Right lobe of liver (tissue), 6 donors: Measurements from ENCODE around the gene WBP1. TPM values are rescaled to one million over a fixed set of nuclear protein-coding genes. Genes with fewer than 3 reads are reported as not detected.
"Not testable (repeated sequence)": the region's sequence is repeated elsewhere in the genome, so short reads cannot be mapped to it uniquely, and the experiment has no call there.

Experiments used
- ATAC-seq, 4 donors: fragments of 200-7000 bp; cut with Tn5 transposase; one replicate each; pipeline ENCODE4 v1.9.1; 2020; ENCODE audit warnings: mild to moderate bottlenecking in 4 of 4, moderate library complexity in 4 of 4
- DNase-seq, 3 donors: peaks; one replicate each; pipeline ENCODE4 v3.0.0-alpha.2; 2020
- H3K27ac ChIP-seq, 3 donors: fragments of 200-600 bp; one replicate each; pipeline ENCODE4 v1.8.0; 2022
- H3K27me3 ChIP-seq, 2 donors: fragments of 200-600 bp; one replicate each; pipeline ENCODE4 v1.8.0; 2022
- H3K36me3 ChIP-seq, 4 donors: fragments of 200-600 bp; sonication (generic) in 1 of 4; one replicate each; pipeline versions ENCODE4 v1.5.1 to v1.8.0; 2017 to 2022; ENCODE audit warnings: control low read depth in 1 of 4
- H3K4me1 ChIP-seq, 4 donors: fragments of 200-600 bp; sonication (generic) in 1 of 4; one replicate each; pipeline versions ENCODE4 v1.5.1 to v1.8.0; 2017 to 2022; ENCODE audit warnings: control low read depth in 1 of 4
- H3K4me3 ChIP-seq, 3 donors: fragments of 200-600 bp; one replicate each; pipeline ENCODE4 v1.8.0; 2022
- H3K9me3 ChIP-seq, 4 donors: fragments of 200-600 bp; sonication (generic) in 1 of 4; one replicate each; pipeline versions ENCODE4 v1.5.1 to v1.8.0; 2017 to 2022; ENCODE audit warnings: control low read depth in 1 of 4
- POLR2A ChIP-seq: fragments of 450-650 bp; IDR thresholded peaks from one replicate; pipeline ENCODE4 v1.6.1; 2017; ENCODE audit warnings: antibody characterized with exemption, mild to moderate bottlenecking
- WGBS: methylation state at CpG from one replicate; pipeline ENCODE4 v1.1.6; 2018; ENCODE audit warnings: low coverage, low lambda C conversion rate; ENCODE audit not compliant: insufficient coverage; ENCODE audit errors: missing lambda C conversion rate; 5-methylcytosine and 5-hydroxymethylcytosine counted together
- intact Hi-C, 2 donors: fragments of 100-400 bp; cut with DNase I; formaldehyde crosslinking; loops; one replicate each; pipeline versions ENCODE4 v1.11.2 to v1.14.1; 2022
- total RNA-seq, 6 experiments: library from RNA; depleted of rRNA in 2 of 6; stranded (reverse); fragments of >200 nt in 2 of 6; fragmentation: NEBNext Ultra II Directional in 3 of 6; extraction: Animal tissue kit (Norgen Biotek cat#: 25700) in 3 of 6; gene quantifications; one replicate each; pipeline versions ENCODE4 v1.1.0 to v1.2.4, GENCODE V29; 2016 to 2023
- TF ChIP-seq, protein P1 (sequence below), 4 donors: fragments of 200-600 bp in 3 of 4; fragments of 450-650 bp in 1 of 4; IDR thresholded peaks; one replicate each; pipeline versions ENCODE4 v1.5.1 to v1.8.0; 2016 to 2022; ENCODE audit warnings: antibody characterized with exemption in 4 of 4, mild to moderate bottlenecking in 2 of 4
- donor health status: DM: no; HTN: yes; CAD: no.
- donor health status: DM: no; HTN: no; CAD: no.
- donor health status: DM: no; HTN: no; CAD: no.
- donor health status: DM: no; HTN: yes; CAD: no.
- donor health status: DM: no; HTN: yes; CAD: no.

The WBP1 gene
- total RNA-seq, 6 experiments from 2014 or later: 29.6 to 37.6 (median 32.2) TPM

DNA sequence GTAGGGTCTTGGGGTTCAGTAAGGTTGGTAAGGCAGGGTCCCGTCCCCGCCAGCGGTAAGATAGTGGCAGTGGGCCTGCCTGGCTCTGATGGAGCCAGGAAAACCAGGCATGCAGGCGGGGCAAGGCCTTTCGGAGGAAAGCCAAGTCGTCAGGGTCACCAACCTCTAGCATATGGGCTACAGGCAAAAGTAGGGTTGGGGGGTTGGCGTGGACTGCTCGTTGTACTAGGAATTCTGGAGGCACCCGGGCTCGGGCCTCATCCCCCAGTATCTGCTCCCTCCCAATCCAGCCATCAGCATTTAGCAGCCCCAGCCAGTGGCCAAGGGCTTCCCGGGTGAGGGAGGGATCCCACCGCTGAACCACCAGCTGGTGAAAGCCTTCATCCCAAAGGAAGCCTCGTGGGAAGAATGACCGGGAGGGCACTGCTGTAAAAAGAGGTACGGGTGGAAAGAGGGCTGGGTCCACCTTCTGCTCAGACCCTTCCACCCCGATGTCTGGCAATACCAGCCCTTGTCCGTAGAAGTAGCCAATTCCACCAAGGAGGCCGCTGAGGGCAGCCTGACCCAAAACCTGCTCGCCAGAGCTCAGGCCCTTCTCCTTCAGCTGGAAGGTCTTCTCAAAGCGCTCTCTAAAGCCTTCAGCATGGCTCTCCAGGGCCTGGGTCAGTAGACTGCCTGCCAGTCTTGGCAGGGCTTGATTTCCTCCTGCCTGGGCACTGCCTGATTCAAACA, 4.0 kb downstream of the WBP1 start:
- TF ChIP-seq, protein P1, sequence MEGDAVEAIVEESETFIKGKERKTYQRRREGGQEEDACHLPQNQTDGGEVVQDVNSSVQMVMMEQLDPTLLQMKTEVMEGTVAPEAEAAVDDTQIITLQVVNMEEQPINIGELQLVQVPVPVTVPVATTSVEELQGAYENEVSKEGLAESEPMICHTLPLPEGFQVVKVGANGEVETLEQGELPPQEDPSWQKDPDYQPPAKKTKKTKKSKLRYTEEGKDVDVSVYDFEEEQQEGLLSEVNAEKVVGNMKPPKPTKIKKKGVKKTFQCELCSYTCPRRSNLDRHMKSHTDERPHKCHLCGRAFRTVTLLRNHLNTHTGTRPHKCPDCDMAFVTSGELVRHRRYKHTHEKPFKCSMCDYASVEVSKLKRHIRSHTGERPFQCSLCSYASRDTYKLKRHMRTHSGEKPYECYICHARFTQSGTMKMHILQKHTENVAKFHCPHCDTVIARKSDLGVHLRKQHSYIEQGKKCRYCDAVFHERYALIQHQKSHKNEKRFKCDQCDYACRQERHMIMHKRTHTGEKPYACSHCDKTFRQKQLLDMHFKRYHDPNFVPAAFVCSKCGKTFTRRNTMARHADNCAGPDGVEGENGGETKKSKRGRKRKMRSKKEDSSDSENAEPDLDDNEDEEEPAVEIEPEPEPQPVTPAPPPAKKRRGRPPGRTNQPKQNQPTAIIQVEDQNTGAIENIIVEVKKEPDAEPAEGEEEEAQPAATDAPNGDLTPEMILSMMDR (IDR thresholded peaks at IDR 0.05): no peak
- TF ChIP-seq POLR2A: no peak
- no peaks in the 10 kb centered on the region for H3K9me3 ChIP-seq
- WGBS: 100% methylated on average over 2 of the region's 20 CpGs
- DNase-seq (no peak), ATAC-seq (no peak)
- intact Hi-C loops: no loop called here
- H3K27ac ChIP-seq: no peak overlapping the region
- peaks cover 0 to 19% (median 0%) of the 10 kb centered on the region in 4 donors for H3K4me1 ChIP-seq
- no peak overlapping the region for H3K4me3 ChIP-seq
- no peaks in the 10 kb centered on the region for H3K27me3 ChIP-seq
- peaks cover 0 to 11% (median 0%) of the 10 kb centered on the region in 4 donors for H3K36me3 ChIP-seq

GRCh38 chr2:74462786-74463105, 4.5 kb downstream of the WBP1 start:
- no peaks in the 10 kb centered on the region for H3K27me3 ChIP-seq
- H3K4me1 ChIP-seq: peaks cover 0 to 19% (median 0%) of the 10 kb centered on the region in 4 donors
- TF ChIP-seq, protein P1 (IDR thresholded peaks at IDR 0.05): no peak
- TF ChIP-seq POLR2A: no peak
- peaks cover 0 to 11% (median 0%) of the 10 kb centered on the region in 4 donors for H3K36me3 ChIP-seq
- H3K9me3 ChIP-seq: no peaks in the 10 kb centered on the region
- no peak overlapping the region for H3K27ac ChIP-seq
- H3K4me3 ChIP-seq: no peak overlapping the region
- DNase-seq (no peak), ATAC-seq (no peak)
- intact Hi-C loops: no loop called here
- 93% methylated on average over 4 of the region's 4 CpGs for WGBS

DNA sequence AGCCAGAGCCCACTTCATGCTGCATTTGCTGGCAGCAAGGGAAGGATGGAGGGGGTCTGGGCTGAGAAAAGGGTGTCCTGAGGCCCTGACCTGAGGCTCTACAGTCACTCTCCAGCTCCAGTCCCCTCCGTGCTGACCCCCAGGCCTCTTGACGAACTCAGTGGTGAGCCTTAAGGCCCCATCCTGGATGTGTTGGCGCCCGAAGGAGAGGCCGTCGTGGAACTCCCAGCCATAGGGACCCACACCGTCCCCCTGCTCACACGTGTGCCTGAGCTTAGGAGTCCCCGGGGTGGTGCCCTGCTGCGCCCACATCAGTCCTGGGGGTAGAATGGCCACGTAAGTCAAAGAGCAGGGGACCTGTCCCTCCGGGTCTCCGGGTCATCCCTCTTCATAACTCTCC, 6.2 kb downstream of the WBP1 start:
- intact Hi-C loops: no loop called here
- peak in 2 of 4 donors; percentile 0 to 2 for ATAC-seq
- Histone ChIP-seq H3K9me3 (no peaks in the 10 kb centered on the region), H3K4me3 (peak overlapping the region; percentile 99), H3K27ac (peak overlapping the region; percentile 72 to 80 (median 76)), H3K27me3 (no peaks in the 10 kb centered on the region), H3K36me3 (peaks cover 0 to 11% (median 0%) of the 10 kb centered on the region in 4 donors), H3K4me1 (peaks cover 0 to 13% (median 0%) of the 10 kb centered on the region in 4 donors)
- DNase-seq: no peak
- 0% methylated on average over 1 of the region's 13 CpGs for WGBS
- TF ChIP-seq, protein P1 (IDR thresholded peaks at IDR 0.05): no peak

- intact Hi-C loops, H3K4me3 ChIP-seq, DNase-seq, ATAC-seq, H3K9me3 ChIP-seq, H3K27me3 ChIP-seq, H3K27ac ChIP-seq: not testable (repeated sequence)
- peaks cover 0 to 16% (median 5%) of the 10 kb centered on the region in 4 donors for H3K36me3 ChIP-seq
- 92% methylated on average over 4 of the region's 12 CpGs for WGBS
- peaks cover 0 to 21% (median 5%) of the 10 kb centered on the region in 4 donors for H3K4me1 ChIP-seq
Measured at GRCh38 chr2:74470742-74471141, 12.5 kb downstream of the WBP1 start.

DNA sequence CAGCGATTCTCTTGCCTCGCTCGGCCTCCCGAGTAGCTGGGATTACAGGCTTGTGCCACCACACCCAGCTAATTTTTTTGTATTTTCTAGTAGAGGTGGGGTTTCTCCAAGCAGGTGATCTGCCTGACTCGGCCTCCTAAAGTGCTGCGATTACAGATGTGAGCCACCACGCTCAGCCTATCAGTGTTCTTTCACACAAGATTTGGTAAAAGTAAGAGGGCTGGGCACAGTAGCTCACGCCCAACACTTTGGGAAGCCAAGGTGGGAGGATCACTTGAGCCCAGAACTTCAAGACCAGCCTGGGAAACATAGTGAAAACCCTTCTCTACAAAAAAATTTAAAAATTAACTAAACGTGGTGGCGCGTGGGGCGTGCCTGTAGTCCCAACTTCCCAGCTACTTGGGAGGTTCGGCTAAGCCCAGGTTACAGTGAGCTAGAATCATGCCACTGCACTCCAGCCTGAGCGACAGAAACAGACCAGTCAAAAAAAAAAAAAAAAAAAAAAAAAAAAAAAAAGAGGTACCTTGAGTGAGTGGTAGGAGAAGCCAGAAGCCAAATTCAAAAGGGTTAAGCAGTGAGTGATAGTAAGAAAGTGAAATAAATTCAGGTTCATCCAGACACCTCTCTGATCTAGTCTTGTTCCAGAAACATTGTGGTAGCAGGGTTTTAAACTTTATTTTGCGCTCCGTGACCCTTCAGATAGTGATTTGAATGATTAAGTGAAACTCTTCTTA, 13.3 kb downstream of the WBP1 start:
- H3K27ac ChIP-seq: peak overlapping the region; percentile 66 to 91 (median 88)
- WGBS: 21% methylated on average over 15 of the region's 16 CpGs
- DNase-seq (no peak), ATAC-seq (peak; percentile 26 to 41 (median 28))
- H3K9me3 ChIP-seq: no peaks in the 10 kb centered on the region
- H3K27me3 ChIP-seq: no peaks in the 10 kb centered on the region
- peaks cover 0 to 16% (median 5%) of the 10 kb centered on the region in 4 donors for H3K4me1 ChIP-seq
- TF ChIP-seq, protein P1 (IDR thresholded peaks at IDR 0.05): no peak
- TF ChIP-seq POLR2A: no peak
- intact Hi-C loops: no loop called here
- peaks cover 0 to 16% (median 5%) of the 10 kb centered on the region in 4 donors for H3K36me3 ChIP-seq
- H3K4me3 ChIP-seq: peak overlapping the region; percentile 56 to 65 (median 57)
